HG02610 (cell line): Measurements from ENCODE around the gene PLXND1.

Experiments
- ATAC-seq: cut with Tn5 transposase; IDR thresholded peaks from one replicate; pipeline ENCODE4 v1.9.1; 2021; ENCODE audit warnings: mild to moderate bottlenecking, moderate library complexity; ENCODE audit not compliant: unreplicated experiment

Gene PLXND1

GRCh38 chr3:129586746-129587430, 19.6 kb downstream of the PLXND1 start:
- no peak for ATAC-seq

- no peak for ATAC-seq
These were observed 20.4 kb downstream of the PLXND1 start for GRCh38 chr3:129585949-129586657.

- no peak for ATAC-seq
These were observed 21.8 kb downstream of the PLXND1 start for GRCh38 chr3:129584631-129585030.

- ATAC-seq, result no peak
These were observed 23.2 kb downstream of the PLXND1 start for GRCh38 chr3:129583289-129583688.

GRCh38 chr3:129582799-129583198, 23.7 kb downstream of the PLXND1 start:
- no peak for ATAC-seq

- no peak for ATAC-seq
These were observed 24.9 kb downstream of the PLXND1 start for GRCh38 chr3:129581623-129582022.

GRCh38 chr3:129579991-129580390, 26.5 kb downstream of the PLXND1 start:
- no peak for ATAC-seq

- ATAC-seq, result peak; percentile 54
These were observed 28.3 kb downstream of the PLXND1 start for GRCh38 chr3:129577925-129578786.

GRCh38 chr3:129577366-129577765, 29.1 kb downstream of the PLXND1 start:
- ATAC-seq, result no peak

- peak; percentile 42 for ATAC-seq
These were observed 29.7 kb downstream of the PLXND1 start for GRCh38 chr3:129576514-129577352.

GRCh38 chr3:129575997-129576384, 30.5 kb downstream of the PLXND1 start:
- ATAC-seq, result no peak

GRCh38 chr3:129575233-129575996, 31.1 kb downstream of the PLXND1 start:
- ATAC-seq, result no peak

- ATAC-seq, result no peak
These were observed 32.3 kb downstream of the PLXND1 start for GRCh38 chr3:129574206-129574605.

GRCh38 chr3:129573493-129573892, 33.0 kb downstream of the PLXND1 start:
- no peak for ATAC-seq

- no peak for ATAC-seq
These were observed 33.9 kb downstream of the PLXND1 start for GRCh38 chr3:129572603-129573002.

- ATAC-seq, result no peak
These were observed 34.6 kb downstream of the PLXND1 start for GRCh38 chr3:129571605-129572547.

- ATAC-seq, result no peak
These were observed 36.6 kb downstream of the PLXND1 start for GRCh38 chr3:129569856-129570255.

GRCh38 chr3:129567939-129568338, 38.5 kb downstream of the PLXND1 start:
- no peak for ATAC-seq

GRCh38 chr3:129567176-129567705, 39.2 kb downstream of the PLXND1 start:
- ATAC-seq, result no peak
